ENCODE data around the gene GPBP1L1. TPM values are rescaled to one million over a fixed set of nuclear protein-coding genes. Genes with fewer than 3 reads are reported as not detected.

The GPBP1L1 gene
- total and polyA plus RNA-seq, 2 of the 13 experiments (the other 11 are each of a cell fraction or from before 2014, with no cell fraction given): 45.9 to 86.1 TPM

DNA sequence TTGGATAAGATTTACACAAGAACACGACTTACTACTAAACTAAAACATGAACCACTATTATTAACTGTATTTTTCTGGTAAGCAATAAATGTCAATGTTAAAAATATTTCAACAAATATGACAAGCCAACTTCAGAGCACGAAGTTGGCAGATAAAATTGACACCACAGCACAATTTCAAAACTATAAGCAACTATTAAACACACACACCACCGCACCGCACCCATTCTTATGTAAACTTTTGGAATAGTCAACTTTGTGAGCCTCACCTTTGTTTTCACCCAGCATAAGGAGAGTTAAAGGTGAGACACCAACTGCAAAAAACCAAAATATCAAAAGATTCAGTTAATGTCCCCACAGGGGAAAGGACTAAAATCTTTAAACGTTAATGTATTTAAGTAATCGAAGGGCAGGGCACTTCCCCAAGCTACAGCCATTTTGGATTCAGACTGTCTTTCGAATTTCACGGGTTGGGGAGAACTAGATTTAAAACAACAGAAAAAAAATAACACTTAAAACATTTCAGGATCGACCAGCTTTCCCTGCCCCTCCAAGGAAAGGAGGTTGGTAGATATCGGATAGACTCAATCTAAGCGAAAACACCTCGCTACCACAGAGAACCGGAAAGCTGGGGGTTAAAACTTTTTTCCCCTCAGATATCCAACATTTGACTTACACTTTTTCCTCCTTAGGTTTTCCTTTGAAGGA is 872 bp downstream of the GPBP1L1 start (continued):
- TF ChIP-seq LRRFIP1 (CRISPR knock-in tag; conservative IDR thresholded peaks at IDR 0.05) (no peak), HOXA5 (CRISPR knock-in tag; IDR thresholded peaks at IDR 0.05) (no peak), SIN3A (IDR thresholded peaks at IDR 0.05; ENCODE audit: borderline replicate concordance, low read depth, low read length) (peak; percentile 67; the same call in 1 of the 2 replicates), ZNF652 (CRISPR knock-in tag; IDR thresholded peaks at IDR 0.05; ENCODE audit: borderline replicate concordance, low read depth) (peak; percentile 88)

- no peak for FAIRE-seq
- in situ Hi-C loops (cut with HindIII; ENCODE audit: extremely low pct_ligation_motif_present, low pct_unique_long_range_greater_than_20kb): no loop called here
- H3K9ac ChIP-seq (ENCODE audit: insufficient read depth, low read depth, low read length): peak overlapping the region; percentile 100; the same call in 1 of the 2 replicates
- POLR2A ChIA-PET: interaction anchor here (0.5 to 1.1 kb wide), 2 partner anchors 12 to 176 kb away, joined by 3 to 4 read pairs; no protein-coding TSS in a partner anchor
- CTCF ChIA-PET (ENCODE audit: low intra/inter-chr PET ratio, low total read pairs): no interaction called here
- H3K79me2 ChIP-seq (ENCODE audit: insufficient read depth, low read length): peaks cover 87% of the 10 kb centered on the region
- peaks cover 54% of the 10 kb centered on the region for H4K20me1 ChIP-seq (ENCODE audit: insufficient read depth, low read length)
- H3K4me3 ChIP-seq (replicated peaks in 1 of 3; ENCODE audit: insufficient read depth in 1 of 3, low read depth in 2 of 3, low read length in 3 of 3): peak overlapping the region; percentile 70 to 98 (median 93); a peak in 5 of 6 replicates
- WGBS (ENCODE audit: low lambda C conversion rate): 56% methylated on average over 2 of the region's 2 CpGs
- intact Hi-C loops (cut with micrococcal nuclease; ENCODE audit: unreplicated experiment): loop anchor here (2.0 kb wide), 1 partner anchor 26 kb away; no protein-coding TSS in a partner anchor
- TF ChIP-seq ONECUT2 (CRISPR knock-in tag; IDR thresholded peaks at IDR 0.05) (peak; percentile 80), SRY (CRISPR knock-in tag; IDR thresholded peaks at IDR 0.05) (no peak), ZNF740 (CRISPR knock-in tag; IDR thresholded peaks at IDR 0.05) (peak; percentile 70)
- TF ChIP-seq, protein P1, sequence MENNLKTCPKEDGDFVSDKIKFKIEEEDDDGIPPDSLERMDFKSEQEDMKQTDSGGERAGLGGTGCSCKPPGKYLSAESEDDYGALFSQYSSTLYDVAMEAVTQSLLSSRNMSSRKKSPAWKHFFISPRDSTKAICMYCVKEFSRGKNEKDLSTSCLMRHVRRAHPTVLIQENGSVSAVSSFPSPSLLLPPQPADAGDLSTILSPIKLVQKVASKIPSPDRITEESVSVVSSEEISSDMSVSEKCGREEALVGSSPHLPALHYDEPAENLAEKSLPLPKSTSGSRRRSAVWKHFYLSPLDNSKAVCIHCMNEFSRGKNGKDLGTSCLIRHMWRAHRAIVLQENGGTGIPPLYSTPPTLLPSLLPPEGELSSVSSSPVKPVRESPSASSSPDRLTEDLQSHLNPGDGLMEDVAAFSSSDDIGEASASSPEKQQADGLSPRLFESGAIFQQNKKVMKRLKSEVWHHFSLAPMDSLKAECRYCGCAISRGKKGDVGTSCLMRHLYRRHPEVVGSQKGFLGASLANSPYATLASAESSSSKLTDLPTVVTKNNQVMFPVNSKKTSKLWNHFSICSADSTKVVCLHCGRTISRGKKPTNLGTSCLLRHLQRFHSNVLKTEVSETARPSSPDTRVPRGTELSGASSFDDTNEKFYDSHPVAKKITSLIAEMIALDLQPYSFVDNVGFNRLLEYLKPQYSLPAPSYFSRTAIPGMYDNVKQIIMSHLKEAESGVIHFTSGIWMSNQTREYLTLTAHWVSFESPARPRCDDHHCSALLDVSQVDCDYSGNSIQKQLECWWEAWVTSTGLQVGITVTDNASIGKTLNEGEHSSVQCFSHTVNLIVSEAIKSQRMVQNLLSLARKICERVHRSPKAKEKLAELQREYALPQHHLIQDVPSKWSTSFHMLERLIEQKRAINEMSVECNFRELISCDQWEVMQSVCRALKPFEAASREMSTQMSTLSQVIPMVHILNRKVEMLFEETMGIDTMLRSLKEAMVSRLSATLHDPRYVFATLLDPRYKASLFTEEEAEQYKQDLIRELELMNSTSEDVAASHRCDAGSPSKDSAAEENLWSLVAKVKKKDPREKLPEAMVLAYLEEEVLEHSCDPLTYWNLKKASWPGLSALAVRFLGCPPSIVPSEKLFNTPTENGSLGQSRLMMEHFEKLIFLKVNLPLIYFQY (CRISPR knock-in tag; IDR thresholded peaks at IDR 0.05; ENCODE audit: borderline replicate concordance): no peak
- BruUV-seq (replicated peaks): no TSS peak
- no peaks in the 10 kb centered on the region for H3K36me3 ChIP-seq (replicated peaks in 1 of 2; ENCODE audit: control insufficient read depth in 1 of 2, insufficient read depth in 2 of 2, low read length in 2 of 2)
- H2AFZ ChIP-seq (ENCODE audit: low read length): no peak overlapping the region
- ATAC-seq: no peak
- peak overlapping the region; percentile 68 for H3K4me2 ChIP-seq (ENCODE audit: low read depth, low read length)
- H3K27me3 ChIP-seq (ENCODE audit: control insufficient read depth in 1 of 2, insufficient read depth in 2 of 2, low read length in 2 of 2): peaks cover 0 to 5% of the 10 kb centered on the region in 2 experiments; a peak in 2 of 5 replicates
- H3K27ac ChIP-seq (ENCODE audit: extremely low read length, insufficient read depth, low read length): peak overlapping the region; percentile 99
- no peak for DNase-seq (ENCODE audit: low spot score)
- H3K4me1 ChIP-seq (ENCODE audit: insufficient read depth, low read length): peaks cover 59% of the 10 kb centered on the region
- no peaks in the 10 kb centered on the region for H3K9me3 ChIP-seq (ENCODE audit: low read length)
These were observed 1.9 kb downstream of the GPBP1L1 start for GRCh38 chr1:45684402-45684801.
